ENCODE data around the gene ELFN1. TPM values are rescaled to one million over a fixed set of nuclear protein-coding genes. Genes with fewer than 3 reads are reported as not detected.

Gene ELFN1
- total and polyA plus RNA-seq, 2 donors (not counting 3 experiments of a cell fraction or from before 2014, with no cell fraction given): 0.37 to 1.0 TPM

GRCh38 chr7:1775389-1775788, 105.3 kb downstream of the ELFN1 start:
- no peak for TF ChIP-seq FOS (IDR thresholded peaks at IDR 0.05; ENCODE audit: borderline replicate concordance, insufficient read depth, low read length)
- TF ChIP-seq EZH2 (IDR thresholded peaks at IDR 0.05; ENCODE audit: borderline replicate concordance, low read depth, low read length, severe bottlenecking): no peak
- TF ChIP-seq, protein P1, sequence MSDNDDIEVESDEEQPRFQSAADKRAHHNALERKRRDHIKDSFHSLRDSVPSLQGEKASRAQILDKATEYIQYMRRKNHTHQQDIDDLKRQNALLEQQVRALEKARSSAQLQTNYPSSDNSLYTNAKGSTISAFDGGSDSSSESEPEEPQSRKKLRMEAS (IDR thresholded peaks at IDR 0.05; ENCODE audit: insufficient read depth, insufficient read length): no peak
- TF ChIP-seq GATA2 (IDR thresholded peaks at IDR 0.05; ENCODE audit: insufficient read depth, insufficient read length, low read depth, low read length): no peak
- TF ChIP-seq POLR2A (IDR thresholded peaks at IDR 0.05; ENCODE audit: low read depth, low read length): no peak
- no peak for TF ChIP-seq CTCF (IDR thresholded peaks at IDR 0.05; ENCODE audit: extremely low read depth in 1 of 2, insufficient read depth in 1 of 2, low read depth in 1 of 2, low read length in 2 of 2)
- H3K27me3 ChIP-seq (ENCODE audit: control insufficient read depth in 2 of 2, insufficient read depth in 2 of 2, low read length in 2 of 2): peaks cover 0 to 2% of the 10 kb centered on the region in 2 experiments
- no peaks in the 10 kb centered on the region for H4K20me1 ChIP-seq (replicated peaks; ENCODE audit: control insufficient read depth, extremely low read depth, insufficient read depth, low read length)
- ChIA-PET CTCF (no interaction called here), POLR2A (no interaction called here)
- no peaks in the 10 kb centered on the region for H3K9me1 ChIP-seq (replicated peaks; ENCODE audit: control insufficient read depth, extremely low read depth, insufficient read depth, low read length)
- H3K9ac ChIP-seq (replicated peaks; ENCODE audit: extremely low read depth, insufficient read depth, low read length): no peak overlapping the region
- dilution Hi-C loops (cut with MboI; ENCODE audit: extremely low pct_ligation_motif_present, low sequenced_read_pairs) (no loop called here), intact Hi-C loops (cut with micrococcal nuclease) (no loop called here)
- H2AFZ ChIP-seq (ENCODE audit: low read depth, low read length): no peak overlapping the region
- H3K79me2 ChIP-seq (ENCODE audit: control insufficient read depth, insufficient read depth, low read length): no peaks in the 10 kb centered on the region
- DNase-seq (ENCODE audit: low read depth, low spot score) (no peak), FAIRE-seq (no peak)
- no peaks in the 10 kb centered on the region for H3K4me1 ChIP-seq (ENCODE audit: control insufficient read depth, extremely low read depth, insufficient read depth, low read length)
- no peaks in the 10 kb centered on the region for H3K9me3 ChIP-seq (replicated peaks; ENCODE audit: control insufficient read depth, insufficient read depth, low read length)
- no peak overlapping the region for H3K27ac ChIP-seq (ENCODE audit: insufficient read depth, low read depth, low read length)
- H3K4me2 ChIP-seq (ENCODE audit: insufficient read depth, low read length): no peak overlapping the region
- no TSS peak for BruUV-seq (replicated peaks)
- no peak overlapping the region for H3K4me3 ChIP-seq (replicated peaks in 1 of 3; ENCODE audit: insufficient read depth in 1 of 3, low read depth in 1 of 3, low read length in 3 of 3)
- H3K36me3 ChIP-seq (ENCODE audit: control insufficient read depth in 2 of 2, extremely low read depth in 1 of 2, insufficient read depth in 2 of 2, low read length in 2 of 2): no peaks in the 10 kb centered on the region

DNA sequence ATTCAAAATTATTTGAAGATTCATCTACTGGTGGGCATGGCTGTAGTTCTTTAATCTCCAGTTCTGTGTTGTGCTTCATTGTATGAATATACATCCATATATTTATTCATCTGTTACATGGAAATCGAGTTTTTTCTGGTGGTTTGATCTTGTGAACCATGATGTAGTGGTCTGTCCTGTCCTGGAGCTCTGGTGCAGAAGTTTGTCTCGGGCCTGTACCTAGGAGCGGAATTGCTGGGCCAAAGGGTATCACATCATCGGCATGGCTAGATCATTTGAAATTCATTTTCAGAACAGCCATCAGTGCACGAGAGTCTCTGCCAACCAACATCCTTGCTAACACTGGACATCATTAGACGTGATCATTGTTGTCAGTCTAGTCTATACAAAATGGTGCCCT, 107.0 kb downstream of the ELFN1 start:
- no TSS peak for BruUV-seq (replicated peaks)
- intact Hi-C loops (cut with micrococcal nuclease): no loop called here
- H3K4me2 ChIP-seq (ENCODE audit: insufficient read depth, low read length): no peak overlapping the region
- H4K20me1 ChIP-seq (replicated peaks; ENCODE audit: control insufficient read depth, extremely low read depth, insufficient read depth, low read length): no peaks in the 10 kb centered on the region
- peaks cover 0 to 2% of the 10 kb centered on the region in 2 experiments for H3K27me3 ChIP-seq (ENCODE audit: control insufficient read depth in 2 of 2, insufficient read depth in 2 of 2, low read length in 2 of 2)
- no peak overlapping the region for H3K27ac ChIP-seq (ENCODE audit: insufficient read depth, low read depth, low read length)
- DNase-seq (ENCODE audit: low read depth, low spot score) (no peak), FAIRE-seq (no peak)
- H3K9ac ChIP-seq (replicated peaks; ENCODE audit: extremely low read depth, insufficient read depth, low read length): no peak overlapping the region
- no peak for TF ChIP-seq MYC (IDR thresholded peaks at IDR 0.05; ENCODE audit: low read depth, low read length)
- TF ChIP-seq EZH2 (IDR thresholded peaks at IDR 0.05; ENCODE audit: borderline replicate concordance, low read depth, low read length, severe bottlenecking): no peak
- no peak for TF ChIP-seq POLR2A (IDR thresholded peaks at IDR 0.05; ENCODE audit: low read depth, low read length)
- TF ChIP-seq, protein P1 (IDR thresholded peaks at IDR 0.05; ENCODE audit: insufficient read depth, insufficient read length): no peak
- no peak for TF ChIP-seq FOS (IDR thresholded peaks at IDR 0.05; ENCODE audit: borderline replicate concordance, insufficient read depth, low read length)
- no peak for TF ChIP-seq GATA2 (IDR thresholded peaks at IDR 0.05; ENCODE audit: insufficient read depth, insufficient read length, low read depth, low read length)
- TF ChIP-seq POLR2AphosphoS5 (IDR thresholded peaks at IDR 0.05; ENCODE audit: insufficient read depth, low read depth, low read length): no peak
- no peak for TF ChIP-seq JUN (IDR thresholded peaks at IDR 0.05; ENCODE audit: borderline replicate concordance, insufficient read depth, insufficient read length, low read depth)
- no peak for TF ChIP-seq CTCF (IDR thresholded peaks at IDR 0.05; ENCODE audit: extremely low read depth in 1 of 2, insufficient read depth in 1 of 2, low read depth in 1 of 2, low read length in 2 of 2)
- ChIA-PET POLR2A (no interaction called here), CTCF (no interaction called here)
- no peak overlapping the region for H3K4me3 ChIP-seq (replicated peaks in 1 of 3; ENCODE audit: insufficient read depth in 1 of 3, low read depth in 1 of 3, low read length in 3 of 3)
- no peaks in the 10 kb centered on the region for H3K9me1 ChIP-seq (replicated peaks; ENCODE audit: control insufficient read depth, extremely low read depth, insufficient read depth, low read length)
- H3K36me3 ChIP-seq (ENCODE audit: control insufficient read depth in 2 of 2, extremely low read depth in 1 of 2, insufficient read depth in 2 of 2, low read length in 2 of 2): no peaks in the 10 kb centered on the region
- dilution Hi-C loops (cut with MboI; ENCODE audit: extremely low pct_ligation_motif_present, low sequenced_read_pairs): no loop called here
- no peaks in the 10 kb centered on the region for H3K4me1 ChIP-seq (ENCODE audit: control insufficient read depth, extremely low read depth, insufficient read depth, low read length)
- no peaks in the 10 kb centered on the region for H3K79me2 ChIP-seq (ENCODE audit: control insufficient read depth, insufficient read depth, low read length)
- no peak overlapping the region for H2AFZ ChIP-seq (ENCODE audit: low read depth, low read length)
- H3K9me3 ChIP-seq (replicated peaks; ENCODE audit: control insufficient read depth, insufficient read depth, low read length): no peaks in the 10 kb centered on the region

Measured in endothelial cell of umbilical vein (primary cell).